Astrocyte of the spinal cord (primary cell): Measurements from ENCODE around the gene SNRNP25.
A peak's percentile ranks its signal among the peaks of the same experiment; 100 is the strongest.

Source experiments
- DNase-seq: peaks from one replicate; pipeline ENCODE4 v3.0.0; 2011; ENCODE audit warnings: low read depth, low spot score
- H3K4me3 ChIP-seq: 2 replicates; pipeline ENCODE4 v1.5.1; 2011; ENCODE audit warnings: low read depth, mild to moderate bottlenecking, low read length, moderate library complexity
- CTCF ChIP-seq: IDR thresholded peaks from 2 replicates; pipeline ENCODE4 v1.5.1; 2012; ENCODE audit warnings: low read depth, mild to moderate bottlenecking, low read length, inconsistent platforms
- in situ Hi-C: cut with HindIII; loops from 2 replicates; pipeline ENCODE4 v1.10.0; 2017; ENCODE audit warnings: low sequenced_read_pairs

The SNRNP25 gene

GRCh38 chr16:62283-62967 lies 8.8 kb downstream of the SNRNP25 start:
- no peak for TF ChIP-seq CTCF
- DNase-seq: no peak

GRCh38 chr16:62968-63391 lies 9.4 kb downstream of the SNRNP25 start:
- no peak for TF ChIP-seq CTCF
- no peak for DNase-seq
- H3K4me3 ChIP-seq: no peak overlapping the region
- in situ Hi-C loops: no loop called here

More at GRCh38 chr16:62283-62967, 8.8 kb downstream of the SNRNP25 start:
- H3K4me3 ChIP-seq: no peak overlapping the region
- in situ Hi-C loops: no loop called here

GRCh38 chr16:63466-63865 lies 9.8 kb downstream of the SNRNP25 start:
- in situ Hi-C loops: no loop called here
- no peak for TF ChIP-seq CTCF

GRCh38 chr16:63998-64913 lies 10.6 kb downstream of the SNRNP25 start:
- no peak for TF ChIP-seq CTCF
- no peak overlapping the region for H3K4me3 ChIP-seq
- DNase-seq: no peak
- in situ Hi-C loops: no loop called here

More at GRCh38 chr16:63466-63865, 9.8 kb downstream of the SNRNP25 start:
- no peak for DNase-seq
- no peak overlapping the region for H3K4me3 ChIP-seq

GRCh38 chr16:64914-65255 lies 11.3 kb downstream of the SNRNP25 start:
- TF ChIP-seq CTCF: no peak
- no peak overlapping the region for H3K4me3 ChIP-seq
- in situ Hi-C loops: no loop called here
- no peak for DNase-seq

- TF ChIP-seq CTCF: peak; percentile 97
- DNase-seq: peak; percentile 67
- H3K4me3 ChIP-seq: no peak overlapping the region
- in situ Hi-C loops: no loop called here
Measured at GRCh38 chr16:65745-66144, 12.1 kb downstream of the SNRNP25 start.
